HepG2 (cell line): Measurements from ENCODE around the gene ASTN2.

Source experiments
- CTCF ChIP-seq: sonication (generic); formaldehyde crosslinking; IDR thresholded peaks from 2 replicates; pipeline ENCODE4 v1.5.0; 2020; ENCODE audit warnings: mild to moderate bottlenecking, missing genetic modification reagents, moderate library complexity
- JUNB ChIP-seq: sonication (generic); formaldehyde crosslinking; IDR thresholded peaks from 2 replicates; pipeline ENCODE4 v1.8.0; 2022; ENCODE audit warnings: missing genetic modification reagents, mild to moderate bottlenecking, borderline replicate concordance
- ZNF260 ChIP-seq: sonication (generic); formaldehyde crosslinking; IDR thresholded peaks from 2 replicates; pipeline ENCODE4 v1.4.0; 2020; ENCODE audit warnings: missing genetic modification reagents, low read depth, mild to moderate bottlenecking, borderline replicate concordance

DNA sequence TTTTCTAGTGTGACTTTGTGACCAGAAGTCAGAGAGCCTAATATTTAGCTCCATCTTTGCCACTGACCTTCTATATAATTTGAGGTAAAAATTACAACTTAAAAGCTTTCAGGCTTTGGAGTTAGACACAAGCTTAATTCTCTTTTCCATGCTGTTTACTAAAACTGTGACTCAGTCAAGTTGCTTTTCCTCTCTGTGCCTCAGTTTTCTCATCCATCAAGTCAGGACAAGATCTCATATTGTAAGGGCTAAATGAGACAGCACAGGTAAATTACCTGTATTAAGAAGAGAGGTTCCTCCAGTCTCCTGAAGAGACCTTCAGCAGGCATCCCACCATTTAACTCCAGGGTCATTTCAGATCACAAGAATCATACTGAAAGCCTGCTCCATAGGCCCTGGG is 339.2 kb downstream of the ASTN2 start:
- TF ChIP-seq JUNB (CRISPR knock-in tag): no peak
- no peak for TF ChIP-seq CTCF (CRISPR knock-in tag)
- no peak for TF ChIP-seq ZNF260
